NCI-H1694 (cell line): ENCODE measurements around the gene ASB1.
A peak's percentile ranks its signal among the peaks of the same experiment; 100 is the strongest.

Experiments used
- DNase-seq: peaks from one replicate; lab custom pipeline; 2025; lab: John Stamatoyannopoulos, UW

The ASB1 gene

DNA sequence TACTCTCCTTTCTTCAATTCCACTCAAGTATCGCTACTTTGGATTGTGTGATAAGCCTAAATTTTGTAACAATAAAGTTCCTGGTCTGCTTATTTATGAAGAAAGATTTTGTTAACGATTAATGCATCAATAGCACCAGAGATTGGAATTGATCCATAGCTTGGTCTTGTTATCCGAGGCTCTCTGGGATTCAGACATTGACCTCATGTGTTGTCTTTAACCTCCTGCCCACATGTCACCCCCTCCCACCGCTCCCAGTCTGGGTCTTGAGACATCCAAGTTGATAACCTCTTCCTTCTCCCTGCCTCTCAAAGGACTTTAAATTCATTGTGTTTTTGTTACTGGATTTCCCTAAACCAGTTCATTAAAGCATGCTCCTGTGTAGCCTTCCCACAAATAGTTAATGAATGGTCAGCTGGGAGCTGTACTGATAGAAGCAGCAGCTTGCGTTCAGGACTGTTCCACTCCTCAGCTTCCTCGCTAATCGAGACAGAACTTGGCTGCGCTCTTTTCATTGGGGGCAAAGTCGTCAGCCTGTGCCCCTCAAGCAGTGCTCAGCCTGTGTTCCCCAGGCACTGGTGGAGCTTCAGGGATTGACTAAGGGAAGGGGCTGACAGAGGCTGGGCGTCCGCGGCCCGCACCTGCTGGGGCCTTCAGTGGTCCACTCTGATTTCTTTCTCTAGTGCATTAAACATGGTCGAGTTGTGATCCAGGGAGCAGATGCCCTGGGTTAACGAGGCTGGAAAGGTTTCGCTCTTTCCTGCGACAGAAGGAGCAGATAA is 18.9 kb downstream of the ASB1 start:
- no peak for DNase-seq

DNA sequence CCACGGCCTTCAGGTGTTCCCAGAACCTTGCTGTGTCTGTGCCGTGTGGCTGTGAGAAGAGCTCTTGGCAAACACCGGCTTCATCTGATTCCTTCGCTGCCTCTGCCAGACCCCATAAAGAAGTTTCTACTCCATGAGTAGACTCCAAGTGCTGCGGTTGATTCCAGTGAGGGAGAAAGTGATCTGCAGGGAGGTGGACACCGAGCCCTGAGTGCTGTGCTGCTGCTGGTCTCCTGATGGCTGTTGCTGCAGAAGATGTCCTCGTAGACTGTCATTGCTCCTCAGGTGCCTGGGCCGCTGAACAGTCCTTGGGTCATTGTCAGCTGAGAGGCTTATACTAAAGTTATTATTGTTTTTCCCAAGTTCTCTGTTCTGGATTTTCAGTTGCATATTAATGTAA is 19.6 kb downstream of the ASB1 start:
- no peak for DNase-seq

GRCh38 chr2:238448031-238448955 is 21.6 kb downstream of the ASB1 start:
- no peak for DNase-seq

DNA sequence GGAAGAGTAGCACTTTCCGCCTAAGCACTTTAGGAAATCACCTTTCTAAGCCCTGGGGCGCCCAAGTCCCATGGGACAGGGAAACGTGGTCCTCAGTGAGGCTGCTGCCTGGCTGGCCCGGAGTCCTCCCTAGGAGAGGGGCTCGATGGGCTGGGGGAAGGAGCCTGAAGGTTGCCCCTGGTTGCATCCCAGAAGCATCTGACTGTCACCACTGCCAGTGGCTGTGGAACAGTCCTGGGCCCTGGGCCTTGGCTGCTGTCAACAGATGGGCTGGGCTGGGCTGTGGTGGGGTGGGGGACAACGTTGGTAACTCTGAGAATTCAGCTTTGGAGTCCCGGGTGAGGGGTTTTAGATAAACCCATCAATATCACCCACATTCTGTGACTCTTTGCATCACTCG is 22.5 kb downstream of the ASB1 start:
- no peak for DNase-seq

GRCh38 chr2:238449909-238450417 is 23.2 kb downstream of the ASB1 start:
- DNase-seq = no peak

- DNase-seq = no peak
Observed at GRCh38 chr2:238450440-238450861, 23.7 kb downstream of the ASB1 start.

DNA sequence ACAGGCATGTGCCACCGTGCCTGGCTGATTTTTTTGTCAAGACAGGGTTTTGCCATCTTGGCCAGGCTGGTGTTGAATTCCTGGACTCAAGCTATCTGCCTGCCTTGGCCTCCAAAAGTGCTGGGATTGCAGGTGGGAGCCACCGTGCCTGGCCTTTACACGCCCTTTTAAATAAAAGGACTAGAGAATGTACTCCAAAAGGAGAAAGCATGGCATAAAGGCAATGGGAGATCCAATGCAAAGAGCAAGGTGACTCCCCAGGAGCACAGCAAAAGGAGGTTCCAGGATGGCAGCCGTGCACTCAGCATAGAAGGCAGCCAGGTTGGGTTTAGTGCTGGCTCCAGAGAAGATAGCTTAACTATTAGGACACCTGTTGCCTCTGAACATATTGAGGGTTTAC is 27.1 kb downstream of the ASB1 start:
- DNase-seq = no peak

DNA sequence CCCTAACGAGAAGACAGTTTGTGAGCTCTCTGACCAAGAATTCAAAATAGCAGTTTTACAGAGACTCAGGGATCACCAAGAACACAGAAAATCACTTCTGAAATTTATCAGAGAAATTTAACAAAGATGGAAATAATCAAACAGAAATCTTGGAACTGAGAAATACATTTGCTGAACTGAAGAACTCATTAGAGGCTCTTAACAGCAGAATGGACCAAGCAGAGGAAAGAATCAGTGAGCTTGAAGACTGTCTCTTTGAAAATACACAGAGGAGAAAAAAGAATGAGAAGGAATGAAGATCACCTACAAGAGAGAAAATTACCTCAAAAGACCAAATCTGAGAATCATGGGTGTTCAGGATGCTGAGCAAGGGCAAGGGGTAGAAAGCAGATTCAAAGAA is 29.7 kb downstream of the ASB1 start:
- DNase-seq = no peak

DNA sequence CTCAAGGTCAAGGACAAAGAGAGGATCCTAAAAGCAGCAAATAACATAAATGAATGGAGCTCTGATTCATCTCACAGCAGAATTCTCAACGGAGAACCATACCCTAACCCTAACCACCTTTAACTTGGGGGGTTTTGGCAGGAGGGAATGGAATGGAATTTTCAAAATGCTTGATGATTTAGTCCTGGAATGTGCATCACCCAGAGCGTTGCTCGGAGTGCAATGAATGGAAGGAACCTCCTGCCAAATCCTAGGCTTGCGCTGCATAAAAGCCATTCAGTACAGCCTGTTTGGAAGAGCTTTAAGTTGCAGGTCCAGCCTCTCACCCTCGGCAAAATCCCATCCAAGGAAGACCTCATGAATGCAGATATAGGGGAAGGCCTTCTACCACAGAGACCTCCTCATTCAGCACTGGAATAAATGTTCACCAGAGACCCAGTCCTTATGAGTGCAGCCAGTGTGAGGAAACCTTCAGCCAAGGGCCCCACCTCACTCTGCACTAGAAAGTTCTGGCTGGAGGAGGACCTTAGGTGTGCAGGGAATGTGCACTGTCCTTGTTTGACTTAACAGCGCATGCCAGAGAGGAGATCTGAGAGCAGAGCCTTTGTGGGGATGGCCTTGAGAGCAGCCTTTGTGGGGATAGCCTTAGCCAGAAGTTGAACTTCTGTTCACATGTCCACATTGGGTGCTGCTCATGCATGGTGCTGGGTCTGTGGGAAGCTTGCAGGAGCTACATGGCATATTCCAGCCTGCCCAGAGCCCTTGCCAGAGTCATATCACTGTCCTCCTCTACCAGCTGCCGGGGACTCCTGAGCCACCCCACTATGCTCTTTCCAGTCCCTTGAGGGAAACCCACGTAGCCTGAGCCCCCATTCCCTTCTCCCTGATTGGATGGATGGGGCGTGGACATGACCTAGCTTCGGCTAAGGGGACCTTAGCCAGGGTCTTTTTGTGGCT is 30.5 kb downstream of the ASB1 start:
- no peak for DNase-seq

- DNase-seq = no peak
Observed at GRCh38 chr2:238457927-238458324, 31.2 kb downstream of the ASB1 start.

DNA sequence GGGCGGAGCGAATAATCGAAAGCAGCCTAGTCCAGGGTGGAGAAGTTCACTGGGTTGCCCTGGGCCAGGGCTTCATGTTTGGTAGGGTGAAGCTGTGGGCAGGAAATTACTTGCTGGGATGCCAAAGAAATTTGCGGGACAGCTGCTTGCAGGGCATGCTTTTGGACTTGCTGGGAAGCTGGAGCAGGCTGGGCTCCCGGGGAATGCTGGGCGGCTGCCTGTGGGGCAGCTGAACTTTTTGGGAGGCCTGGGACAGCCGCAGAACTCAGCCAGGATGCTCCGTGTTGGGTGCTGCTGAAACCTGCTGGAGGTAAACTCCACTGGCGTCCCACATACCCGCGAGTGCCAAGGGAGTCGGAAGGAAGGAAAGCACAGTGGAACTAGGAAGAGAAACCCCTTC is 31.9 kb downstream of the ASB1 start:
- no peak for DNase-seq

GRCh38 chr2:238459081-238459629 is 32.4 kb downstream of the ASB1 start:
- DNase-seq = no peak

GRCh38 chr2:238461051-238461450 is 34.3 kb downstream of the ASB1 start:
- no peak for DNase-seq

- no peak for DNase-seq
Observed at GRCh38 chr2:238461491-238461890, 34.8 kb downstream of the ASB1 start.

DNA sequence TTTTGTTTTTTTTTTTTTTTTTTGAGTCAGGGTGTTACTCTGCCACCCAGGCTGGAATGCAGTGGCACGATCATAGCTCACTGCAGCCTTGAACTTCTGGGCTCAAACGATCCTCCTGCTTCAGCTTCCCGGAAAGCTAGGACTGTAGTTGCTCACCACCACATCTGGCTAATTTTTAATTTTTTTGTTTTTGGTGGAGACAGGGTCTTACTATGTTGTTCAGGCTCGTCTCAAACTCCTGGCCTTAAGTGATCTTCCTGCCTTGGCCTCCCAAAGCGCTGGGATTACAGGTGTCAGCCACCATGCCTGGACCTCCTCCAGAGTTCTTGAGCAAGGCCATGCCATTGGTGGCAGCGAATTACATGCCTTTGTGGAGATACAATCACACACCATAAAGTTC is 35.2 kb downstream of the ASB1 start:
- no peak for DNase-seq

- peak; percentile 54 for DNase-seq
Observed at GRCh38 chr2:238462782-238463396, 36.2 kb downstream of the ASB1 start.

GRCh38 chr2:238464389-238464788 is 37.7 kb downstream of the ASB1 start:
- DNase-seq = no peak

DNA sequence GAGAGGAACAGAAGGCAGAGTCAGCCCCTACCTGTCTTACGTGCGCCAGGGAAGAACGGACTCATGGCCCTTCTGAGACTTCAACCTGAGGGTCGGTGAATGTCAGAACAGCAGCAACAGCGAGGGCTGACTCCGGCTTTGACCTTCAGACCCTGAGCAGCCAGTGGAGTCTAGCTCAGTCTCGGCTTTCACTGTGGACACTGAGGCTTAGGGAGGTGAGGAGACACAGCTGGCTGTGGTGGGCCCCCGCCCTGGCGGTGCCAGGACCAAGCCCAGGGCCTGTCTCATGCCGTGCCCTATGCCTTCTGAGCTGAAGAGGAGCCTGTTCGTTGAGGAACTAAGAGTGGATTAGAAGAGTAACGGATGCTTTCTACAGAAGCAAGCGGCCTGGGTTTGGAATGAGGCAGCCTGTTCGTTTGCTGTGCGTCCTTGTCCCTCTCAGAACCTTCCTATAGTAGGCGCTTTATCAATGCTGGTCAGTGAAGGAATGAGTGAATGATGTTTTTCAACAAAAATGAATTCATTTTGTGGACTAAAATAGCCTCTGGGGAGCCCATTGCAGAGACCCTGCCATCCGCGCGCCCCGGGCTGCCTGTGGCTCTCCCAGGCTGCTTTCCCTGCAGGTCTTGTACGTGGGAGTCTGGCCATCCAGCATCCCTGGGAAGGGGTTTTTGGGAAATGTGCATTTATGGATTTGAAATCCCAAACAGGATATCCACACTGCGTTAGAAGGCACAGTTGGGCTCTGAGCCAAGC is 38.9 kb downstream of the ASB1 start:
- DNase-seq = no peak

GRCh38 chr2:238466243-238466756 is 39.6 kb downstream of the ASB1 start:
- DNase-seq = no peak

DNA sequence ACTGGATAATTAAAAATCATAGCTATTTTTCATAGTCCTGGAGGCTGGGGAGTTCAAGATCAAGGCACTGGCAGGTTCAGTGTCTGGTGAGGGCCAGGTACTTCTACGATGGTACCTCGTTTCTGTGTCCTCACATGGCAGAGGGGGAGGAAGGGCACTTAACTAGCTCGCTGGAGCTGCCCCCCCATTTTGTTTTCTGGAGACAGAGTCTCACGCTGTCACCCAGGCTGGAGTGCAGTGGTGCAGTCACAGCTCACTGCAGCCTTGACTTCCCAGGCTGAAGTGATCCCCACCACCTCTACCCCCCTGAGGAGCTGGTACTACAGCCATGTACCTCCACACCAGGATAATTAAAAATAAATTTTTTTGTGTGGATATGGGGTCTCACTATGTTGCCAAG is 40.3 kb downstream of the ASB1 start:
- no peak for DNase-seq
